Astrocyte (in vitro differentiated cells and primary cell): ENCODE measurements around the gene GABRB1.

ENCODE experiments used
- CTCF ChIP-seq: IDR thresholded peaks from 2 replicates; pipeline ENCODE4 v1.5.1; 2011; ENCODE audit warnings: low read depth, mild to moderate bottlenecking, inconsistent platforms, low read length, moderate library complexity; ENCODE audit not compliant: insufficient read depth
- EZH2 ChIP-seq: IDR thresholded peaks from 2 replicates; pipeline ENCODE4 v1.6.1; 2012; ENCODE audit warnings: mild to moderate bottlenecking, low read length, inconsistent platforms; ENCODE audit not compliant: insufficient read depth

- TF ChIP-seq CTCF, result no peak
- TF ChIP-seq EZH2, result no peak
Measured at GRCh38 chr4:47143261-47143660, 111.9 kb downstream of the GABRB1 start.
